Lung (tissue), 12 donors: Measurements from ENCODE around the gene GPN1. TPM values are rescaled to one million over a fixed set of nuclear protein-coding genes. Genes with fewer than 3 reads are reported as not detected.
A peak's percentile ranks its signal among the peaks of the same experiment; 100 is the strongest.
"Not testable (repeated sequence)": the region's sequence is repeated elsewhere in the genome, so short reads cannot be mapped to it uniquely, and the experiment has no call there.

Experiments
- ATAC-seq: fragments of 200-7000 bp; cut with Tn5 transposase; one replicate; pipeline ENCODE4 v1.9.1; 2020; ENCODE audit warnings: moderate number of reproducible peaks; ENCODE audit not compliant: insufficient read depth, low FRiP score
- DNase-seq, 3 donors: peaks; one replicate each; pipeline ENCODE4 v3.0.0-alpha.2; 2013 to 2017
- H3K27ac ChIP-seq, 2 donors: one replicate each; pipeline ENCODE4 v1.5.1; 2013; ENCODE audit warnings: mild to moderate bottlenecking in 2 of 2, moderate library complexity in 2 of 2, control low read depth in 1 of 2, inconsistent platforms in 1 of 2, low read depth in 1 of 2, low read length in 1 of 2
- H3K27me3 ChIP-seq, 3 donors: one replicate each; pipeline ENCODE4 v1.5.1; 2013; ENCODE audit warnings: low read length in 2 of 3; ENCODE audit not compliant: control insufficient read depth in 3 of 3, insufficient read depth in 3 of 3
- H3K36me3 ChIP-seq, 4 donors: one replicate each; pipeline ENCODE4 v1.5.1; 2013; ENCODE audit warnings: low read length in 4 of 4, mild to moderate bottlenecking in 1 of 4, moderate library complexity in 1 of 4; ENCODE audit not compliant: control insufficient read depth in 4 of 4, insufficient read depth in 4 of 4
- H3K4me1 ChIP-seq, 5 donors: one replicate each; pipeline ENCODE4 v1.5.1; 2013; ENCODE audit warnings: low read length in 5 of 5, mild to moderate bottlenecking in 2 of 5, moderate library complexity in 1 of 5; ENCODE audit not compliant: control insufficient read depth in 5 of 5, insufficient read depth in 5 of 5
- H3K4me3 ChIP-seq: one replicate; pipeline ENCODE4 v1.5.1; 2013; ENCODE audit warnings: mild to moderate bottlenecking, control low read depth, moderate library complexity
- H3K9ac ChIP-seq, 2 donors: one replicate each; pipeline ENCODE4 v1.5.1; 2013; ENCODE audit warnings: low read length in 2 of 2, control low read depth in 1 of 2; ENCODE audit not compliant: insufficient read depth in 1 of 2
- H3K9me3 ChIP-seq, 4 donors: one replicate each; pipeline ENCODE4 v1.5.1; 2013; ENCODE audit warnings: low read length in 3 of 4, mild to moderate bottlenecking in 1 of 4, moderate library complexity in 1 of 4; ENCODE audit not compliant: control insufficient read depth in 4 of 4, insufficient read depth in 3 of 4
- CTCF ChIP-seq: IDR thresholded peaks from 2 replicates; pipeline ENCODE4 v1.5.1; 2012; ENCODE audit warnings: mild to moderate bottlenecking; ENCODE audit errors: control extremely low read depth, extremely low read depth
- WGBS, 2 donors: extraction: QIAGEN DNeasy Blood & Tissue Kit; methylation state at CpG; one replicate each; pipeline ENCODE4 v1.1.7; 2013; 5-methylcytosine and 5-hydroxymethylcytosine counted together
- polyA plus RNA-seq, 2 donors: library from polyadenylated mRNA; stranded (reverse); fragments of 200-250 nt; gene quantifications; one replicate each; pipeline ENCODE4 v1.2.1, GENCODE V29; 2013
- total RNA-seq, 2 donors: library from RNA; depleted of rRNA in 1 of 2; stranded (reverse); fragments of >200 nt in 1 of 2; gene quantifications; one replicate each; pipeline ENCODE4 v1.2.1, GENCODE V29; 2014 to 2021
- donor health status: control.
- donor health status: control.
- donor health status: Bipolar disorder and iron deficiency.
- donor health status: healthy.
- donor health status: DM: yes; HTN: yes; CAD: no.

Gene GPN1
- total and polyA plus RNA-seq, 4 donors = 16.4 to 30.7 (median 27.3) TPM

- no peak for DNase-seq
Observed at GRCh38 chr2:27681841-27682240, 53.0 kb downstream of the GPN1 start.

GRCh38 chr2:27682334-27682771, 53.5 kb downstream of the GPN1 start:
- DNase-seq, H3K27me3 ChIP-seq, H3K4me1 ChIP-seq, H3K9me3 ChIP-seq, H3K4me3 ChIP-seq, H3K9ac ChIP-seq: not testable (repeated sequence)
- H3K27ac ChIP-seq = peak overlapping the region in 1 of 2 donors; percentile 17
- peak; percentile 36 for ATAC-seq
- peaks cover 13 to 37% (median 19%) of the 10 kb centered on the region in 4 donors for H3K36me3 ChIP-seq
- 89 to 96% methylated on average over 7 of the region's 7 CpGs for WGBS, 2 donors

More at GRCh38 chr2:27681841-27682240, 53.0 kb downstream of the GPN1 start:
- peaks cover 10 to 37% (median 21%) of the 10 kb centered on the region in 4 donors for H3K36me3 ChIP-seq
- H3K4me1 ChIP-seq = peaks cover 0 to 2% (median 0%) of the 10 kb centered on the region in 5 donors
- H3K9me3 ChIP-seq = no peaks in the 10 kb centered on the region
- no peak overlapping the region for H3K27ac ChIP-seq
- H3K9ac ChIP-seq = no peak overlapping the region
- H3K27me3 ChIP-seq = no peaks in the 10 kb centered on the region
- TF ChIP-seq CTCF = no peak
- no peak overlapping the region for H3K4me3 ChIP-seq
- ATAC-seq = no peak
- 88 to 93% methylated on average over 1 of the region's 1 CpG for WGBS, 2 donors

GRCh38 chr2:27683390-27684071, 54.7 kb downstream of the GPN1 start:
- Histone ChIP-seq H3K4me3 (no peak overlapping the region), H3K4me1 (peaks cover 0 to 2% (median 0%) of the 10 kb centered on the region in 5 donors), H3K9me3 (no peaks in the 10 kb centered on the region), H3K9ac (no peak overlapping the region), H3K36me3 (peaks cover 13 to 30% (median 16%) of the 10 kb centered on the region in 4 donors), H3K27ac (no peak overlapping the region), H3K27me3 (no peaks in the 10 kb centered on the region)
- DNase-seq = peak; percentile 79 to 90 (median 90)
- 43 to 44% methylated on average over 9 of the region's 9 CpGs for WGBS, 2 donors
- TF ChIP-seq CTCF = peak; percentile 99
- peak; percentile 81 for ATAC-seq

GRCh38 chr2:27685006-27685405, 56.2 kb downstream of the GPN1 start:
- not testable (repeated sequence) for H3K27me3 ChIP-seq, DNase-seq, H3K9ac ChIP-seq, H3K27ac ChIP-seq, ATAC-seq, H3K9me3 ChIP-seq, H3K4me3 ChIP-seq, H3K4me1 ChIP-seq
- 91 to 96% methylated on average over 1 of the region's 1 CpG for WGBS, 2 donors
- peaks cover 15 to 32% (median 15%) of the 10 kb centered on the region in 4 donors for H3K36me3 ChIP-seq
